Omental fat pad (tissue), 4 donors: ENCODE data around the gene NCAPD2. TPM values are rescaled to one million over a fixed set of nuclear protein-coding genes. Genes with fewer than 3 reads are reported as not detected.
A peak's percentile ranks its signal among the peaks of the same experiment; 100 is the strongest.

Source experiments
- ATAC-seq: fragments of 150-250 bp; one replicate; pipeline ENCODE4 v1.9.1; 2016; ENCODE audit warnings: mild to moderate bottlenecking, moderate library complexity; ENCODE audit not compliant: low FRiP score
- DNase-seq: peaks from one replicate; pipeline ENCODE4 v3.0.0-alpha.2; 2019; ENCODE audit warnings: low spot score
- CTCF ChIP-seq, 3 donors: fragments of 450-650 bp; IDR thresholded peaks; one replicate each; pipeline ENCODE4 v1.5.1; 2016 to 2017; ENCODE audit warnings: antibody characterized with exemption in 3 of 3, mild to moderate bottlenecking in 3 of 3, moderate library complexity in 2 of 3
- total RNA-seq, 4 donors: library from RNA; depleted of rRNA; stranded (reverse); fragments of >200 nt; gene quantifications; one replicate each; pipeline ENCODE4 v1.1.0, GENCODE V29; 2016

The NCAPD2 gene
- total RNA-seq, 4 donors from 2014 or later: 10.6 to 36.3 (median 20.7) TPM

GRCh38 chr12:6532927-6533652, 39.2 kb downstream of the NCAPD2 start:
- no peak for DNase-seq
- peak; percentile 29 for ATAC-seq
- no peak for TF ChIP-seq CTCF (IDR thresholded peaks at IDR 0.05)

GRCh38 chr12:6533653-6533922, 39.7 kb downstream of the NCAPD2 start:
- ATAC-seq (peak; percentile 5), DNase-seq (no peak)
- TF ChIP-seq CTCF (IDR thresholded peaks at IDR 0.05): no peak

GRCh38 chr12:6533923-6534694, 40.2 kb downstream of the NCAPD2 start, which contains the start of gene GAPDH:
TSS of gene GAPDH (plus strand) at chr12:6534517. CDS start at chr12:6534833, 316 bp downstream.
- peak; percentile 71 for ATAC-seq
- TF ChIP-seq CTCF (IDR thresholded peaks at IDR 0.05): no peak
- peak; percentile 72 for DNase-seq

GRCh38 chr12:6534695-6534944, 40.7 kb downstream of the NCAPD2 start:
- DNase-seq: no peak
- TF ChIP-seq CTCF (IDR thresholded peaks at IDR 0.05): no peak
- no peak for ATAC-seq

- DNase-seq: peak; percentile 66
- no peak for TF ChIP-seq CTCF (IDR thresholded peaks at IDR 0.05)
- peak; percentile 51 for ATAC-seq
Measured at GRCh38 chr12:6534945-6535696, 41.2 kb downstream of the NCAPD2 start.

GRCh38 chr12:6535697-6535946, 41.7 kb downstream of the NCAPD2 start:
- DNase-seq (no peak), ATAC-seq (no peak)
- TF ChIP-seq CTCF (IDR thresholded peaks at IDR 0.05): no peak
